CD14-positive monocyte (primary cell): ENCODE results near the gene DUSP6. TPM values are rescaled to one million over a fixed set of nuclear protein-coding genes. Genes with fewer than 3 reads are reported as not detected.

ENCODE experiments used
- DNase-seq, 3 donors: peaks; one replicate each; pipeline ENCODE4 v3.0.0-alpha.2; 2011 to 2022
- H2AFZ ChIP-seq: 2 replicates; pipeline ENCODE4 v1.6.0; 2012; ENCODE audit warnings: mild to moderate bottlenecking, low read depth, low read length, inconsistent platforms; ENCODE audit not compliant: insufficient read depth, poor library complexity, severe bottlenecking
- H3K27ac ChIP-seq, 2 donors: 1 replicate in 1 of 2; 2 replicates in 1 of 2; pipeline ENCODE4 v1.5.1; 2012 to 2013; ENCODE audit warnings: low read length in 2 of 2, control low read depth in 1 of 2, inconsistent platforms in 1 of 2, low read depth in 1 of 2, mild to moderate bottlenecking in 1 of 2
- H3K27me3 ChIP-seq, 2 donors: one replicate each; pipeline versions ENCODE4 v1.6.0 to v1.6.1; 2011 to 2013; ENCODE audit warnings: low read length in 2 of 2; ENCODE audit not compliant: control insufficient read depth in 2 of 2, insufficient read depth in 2 of 2
- H3K36me3 ChIP-seq, 2 donors: replicated peaks in 1 of 2; 1 replicate in 1 of 2; 2 replicates in 1 of 2; pipeline versions ENCODE4 v1.5.1 to v1.6.1; 2012 to 2013; ENCODE audit warnings: low read length in 2 of 2, control low read depth in 1 of 2, inconsistent platforms in 1 of 2, mild to moderate bottlenecking in 1 of 2; ENCODE audit not compliant: insufficient read depth in 2 of 2, control insufficient read depth in 1 of 2
- H3K4me1 ChIP-seq, 2 donors: 1 replicate in 1 of 2; 2 replicates in 1 of 2; pipeline versions ENCODE4 v1.5.1 to v1.6.1; 2012 to 2013; ENCODE audit warnings: low read length in 2 of 2, control low read depth in 1 of 2, inconsistent platforms in 1 of 2, mild to moderate bottlenecking in 1 of 2, moderate library complexity in 1 of 2; ENCODE audit not compliant: insufficient read depth in 2 of 2, control insufficient read depth in 1 of 2
- H3K4me2 ChIP-seq: replicated peaks from 2 replicates; pipeline ENCODE3; 2012; ENCODE audit warnings: low read length, moderate library complexity, mild to moderate bottlenecking; ENCODE audit not compliant: poor library complexity, severe bottlenecking; ENCODE audit errors: extremely low read depth
- H3K4me3 ChIP-seq, 3 experiments: fragments of 200-600 bp in 1 of 3; sonication (generic) in 1 of 3; replicated peaks in 1 of 3; 1 replicate in 2 of 3; 2 replicates in 1 of 3; pipeline ENCODE4 v1.5.1; 2011 to 2013; ENCODE audit warnings: low read length in 3 of 3, mild to moderate bottlenecking in 3 of 3, control low read depth in 2 of 3, low read depth in 2 of 3, inconsistent platforms in 1 of 3, moderate library complexity in 1 of 3
- H3K79me2 ChIP-seq: 2 replicates; pipeline ENCODE4 v1.6.0; 2012; ENCODE audit warnings: mild to moderate bottlenecking, control low read depth, inconsistent platforms, low read length, moderate library complexity; ENCODE audit not compliant: insufficient read depth
- H3K9ac ChIP-seq: 2 replicates; pipeline ENCODE4 v1.6.0; 2017; ENCODE audit warnings: low read length, mild to moderate bottlenecking; ENCODE audit not compliant: insufficient read depth, poor library complexity, severe bottlenecking
- H3K9me3 ChIP-seq, 2 donors: replicated peaks in 1 of 2; 1 replicate in 1 of 2; 2 replicates in 1 of 2; pipeline versions ENCODE4 v1.5.1 to v1.6.1; 2012 to 2013; ENCODE audit warnings: low read length in 2 of 2, control low read depth in 1 of 2; ENCODE audit not compliant: control insufficient read depth in 1 of 2, insufficient read depth in 1 of 2
- H4K20me1 ChIP-seq: 2 replicates; pipeline ENCODE4 v1.6.0; 2012; ENCODE audit warnings: mild to moderate bottlenecking, low read length, control low read depth, moderate library complexity; ENCODE audit not compliant: insufficient read depth
- H3K27ac Mint-ChIP-seq, 7 donors: one replicate each; pipeline ENCODE4 v1.8.0; 2020; ENCODE audit warnings: mild to moderate bottlenecking in 7 of 7, mixed read lengths in 7 of 7, moderate library complexity in 6 of 7, inconsistent platforms in 2 of 7
- H3K27me3 Mint-ChIP-seq, 3 donors: one replicate each; pipeline ENCODE4 v1.8.0; 2021 to 2022; ENCODE audit warnings: low read depth in 3 of 3, mild to moderate bottlenecking in 3 of 3, mixed read lengths in 3 of 3, moderate library complexity in 3 of 3, inconsistent platforms in 1 of 3
- H3K36me3 Mint-ChIP-seq, 2 donors: one replicate each; pipeline ENCODE4 v1.8.0; 2020; ENCODE audit warnings: mixed read lengths in 2 of 2, inconsistent platforms in 1 of 2, mild to moderate bottlenecking in 1 of 2
- H3K4me1 Mint-ChIP-seq: one replicate; pipeline ENCODE4 v1.8.0; 2020; ENCODE audit warnings: mild to moderate bottlenecking, mixed read lengths
- H3K4me3 Mint-ChIP-seq, 2 donors: one replicate each; pipeline ENCODE4 v1.8.0; 2020; ENCODE audit warnings: mild to moderate bottlenecking in 2 of 2, mixed read lengths in 2 of 2, moderate library complexity in 1 of 2
- H3K9me3 Mint-ChIP-seq, 7 donors: one replicate each; pipeline ENCODE4 v1.8.0; 2020 to 2022; ENCODE audit warnings: mixed read lengths in 7 of 7, mild to moderate bottlenecking in 6 of 7, moderate library complexity in 6 of 7, inconsistent platforms in 2 of 7
- CTCF ChIP-seq: fragments of 200-600 bp; IDR thresholded peaks from one replicate; pipeline ENCODE4 v1.8.0; 2022; ENCODE audit warnings: antibody characterized with exemption, mild to moderate bottlenecking
- WGBS: methylation state at CpG from one replicate; pipeline ENCODE4 v1.1.5; 2013; ENCODE audit warnings: missing lambda C conversion rate; ENCODE audit not compliant: insufficient coverage; 5-methylcytosine and 5-hydroxymethylcytosine counted together
- intact Hi-C, 2 donors: fragments of 100-400 bp; cut with micrococcal nuclease; formaldehyde crosslinking; loops; one replicate each; pipeline versions ENCODE4 v1.15.0 to v1.15.1; 2023
- polyA plus RNA-seq, 3 donors: library from polyadenylated mRNA; depleted of rRNA in 1 of 3; unstranded in 2 of 3; stranded (reverse) in 1 of 3; fragments of 300-500 nt in 2 of 3; fragments of >200 nt in 1 of 3; fragmentation: Illumina TruSeq in 2 of 3; gene quantifications; 1 replicate in 2 of 3; 2 replicates in 1 of 3; pipeline ENCODE4 v1.2.3, GENCODE V29; 2012 to 2021

Gene DUSP6
- polyA plus RNA-seq, 3 donors = 195 to 880 (median 653) TPM

DNA sequence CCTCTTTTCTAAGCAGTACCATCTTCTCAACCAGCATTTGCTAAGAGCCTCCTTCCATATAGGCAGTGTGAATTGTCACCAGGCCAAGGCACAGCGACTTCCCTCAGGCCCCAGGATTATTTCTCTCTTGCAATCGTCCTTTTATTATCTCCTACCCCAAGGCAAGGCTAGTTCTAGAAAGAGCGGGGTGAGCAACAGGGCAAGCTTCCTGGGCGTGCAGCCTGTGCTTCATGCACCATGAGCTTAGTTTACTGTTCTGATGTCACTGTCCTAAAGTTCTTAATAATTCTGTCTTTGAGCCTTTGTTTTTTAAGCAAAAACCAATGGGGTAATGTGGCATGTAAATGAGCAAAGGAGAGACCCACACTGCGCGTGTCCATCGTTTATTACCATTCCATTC, 27.9 kb downstream of the DUSP6 start:
- Mint-ChIP-seq H3K4me3 (no peak overlapping the region), H3K9me3 (no peaks in the 10 kb centered on the region), H3K36me3 (no peaks in the 10 kb centered on the region), H3K4me1 (peaks cover 23% of the 10 kb centered on the region), H3K27me3 (peaks cover 0 to 3% (median 2%) of the 10 kb centered on the region in 3 donors), H3K27ac (peak overlapping the region in 1 of 7 donors; percentile 56)
- no peak overlapping the region for H3K4me2 ChIP-seq
- H3K4me1 ChIP-seq = peaks cover 5 to 7% of the 10 kb centered on the region in 2 donors
- no peak overlapping the region for H3K9ac ChIP-seq
- no peaks in the 10 kb centered on the region for H3K9me3 ChIP-seq
- H4K20me1 ChIP-seq = no peaks in the 10 kb centered on the region
- no peak overlapping the region for H2AFZ ChIP-seq
- H3K36me3 ChIP-seq = no peaks in the 10 kb centered on the region
- intact Hi-C loops = no loop called here
- H3K27ac ChIP-seq = no peak overlapping the region
- no peaks in the 10 kb centered on the region for H3K27me3 ChIP-seq
- WGBS = no CpG with 5 or more reads among the region's 7 CpGs
- H3K79me2 ChIP-seq = no peaks in the 10 kb centered on the region
- no peak for TF ChIP-seq CTCF
- H3K4me3 ChIP-seq = no peak overlapping the region
- DNase-seq = no peak

DNA sequence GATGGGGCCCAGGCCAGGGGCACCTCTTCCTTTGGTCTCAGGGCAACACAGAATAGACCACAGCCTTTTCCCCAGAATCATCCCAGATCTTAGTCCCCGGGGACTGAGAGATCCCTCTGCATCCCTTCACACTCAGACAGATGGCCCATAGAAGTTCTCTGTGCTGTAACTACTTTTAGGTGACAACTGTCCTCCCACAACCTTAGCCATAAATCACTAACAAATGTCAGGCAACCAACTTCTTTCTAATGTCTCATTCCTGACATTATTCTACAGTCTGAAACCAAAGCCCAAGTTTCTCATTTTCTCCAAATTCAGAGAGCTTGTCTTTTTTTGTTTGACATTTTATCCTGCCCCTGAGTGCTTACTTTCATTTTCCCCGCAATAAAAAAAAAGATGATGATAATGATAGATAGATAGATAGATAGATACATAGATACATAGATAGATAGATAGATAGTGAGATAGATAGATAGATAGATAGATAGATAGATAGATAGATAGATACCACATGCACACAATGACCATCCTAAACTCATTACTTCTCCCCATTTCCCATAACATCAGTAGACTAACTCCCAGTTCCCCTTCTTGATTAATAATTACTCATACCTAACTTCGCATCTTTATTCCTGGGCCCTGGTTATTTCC, 28.6 kb downstream of the DUSP6 start:
- intact Hi-C loops = no loop called here
- H3K9ac ChIP-seq = no peak overlapping the region
- Mint-ChIP-seq H3K4me3 (no peak overlapping the region), H3K36me3 (no peaks in the 10 kb centered on the region), H3K27me3 (peaks cover 0 to 3% (median 2%) of the 10 kb centered on the region in 3 donors), H3K9me3 (no peaks in the 10 kb centered on the region), H3K27ac (no peak overlapping the region), H3K4me1 (peaks cover 23% of the 10 kb centered on the region)
- no peak for DNase-seq
- H3K27ac ChIP-seq = no peak overlapping the region
- no peak overlapping the region for H2AFZ ChIP-seq
- no peaks in the 10 kb centered on the region for H3K79me2 ChIP-seq
- H3K4me3 ChIP-seq = no peak overlapping the region
- no peak for TF ChIP-seq CTCF
- H3K9me3 ChIP-seq = no peaks in the 10 kb centered on the region
- H3K27me3 ChIP-seq = no peaks in the 10 kb centered on the region
- H3K4me1 ChIP-seq = peaks cover 5 to 7% of the 10 kb centered on the region in 2 donors
- WGBS = 64% methylated on average over 2 of the region's 3 CpGs
- no peak overlapping the region for H3K4me2 ChIP-seq
- H3K36me3 ChIP-seq = no peaks in the 10 kb centered on the region
- no peaks in the 10 kb centered on the region for H4K20me1 ChIP-seq
